Mononuclear cell (primary cell): ENCODE measurements around the gene SLC37A3. TPM values are rescaled to one million over a fixed set of nuclear protein-coding genes. Genes with fewer than 3 reads are reported as not detected.
"Not testable (repeated sequence)": the region's sequence is repeated elsewhere in the genome, so short reads cannot be mapped to it uniquely, and the experiment has no call there.

ENCODE experiments used
- H3K27me3 ChIP-seq: 2 replicates; pipeline ENCODE4 v1.6.0; 2011; ENCODE audit warnings: low read length, control low read depth; ENCODE audit not compliant: insufficient read depth
- H3K4me1 ChIP-seq: 2 replicates; pipeline ENCODE4 v1.5.1; 2011; ENCODE audit warnings: mild to moderate bottlenecking, low read length, control low read depth; ENCODE audit not compliant: insufficient read depth
- H3K4me3 ChIP-seq: 2 replicates; pipeline ENCODE4 v1.5.1; 2011; ENCODE audit warnings: mild to moderate bottlenecking, low read length, moderate library complexity
- H3K9me3 ChIP-seq: 2 replicates; pipeline ENCODE4 v1.5.1; 2011; ENCODE audit warnings: low read depth, mild to moderate bottlenecking, control low read depth, low read length
- total RNA-seq: library from RNA; depleted of rRNA; stranded (reverse); fragments of >200 nt; gene quantifications from one replicate; pipeline ENCODE4 v1.2.3, GENCODE V29; 2012

The SLC37A3 gene
- 33.2 TPM for total RNA-seq

GRCh38 chr7:140397784-140398750 lies at the start of gene SLC37A3:
SLC37A3 (minus strand) TSS chr7:140398530; CDS start chr7:140382526, 16,004 bp downstream.
- H3K4me3 ChIP-seq, result peak within 1 kb of the TSS; percentile 71
- peaks cover 34% of the 10 kb centered on the region for H3K4me1 ChIP-seq
- H3K27me3 ChIP-seq, result no peaks in the 10 kb centered on the region
- H3K9me3 ChIP-seq, result no peaks in the 10 kb centered on the region

GRCh38 chr7:140447841-140448240 lies 49.5 kb upstream of the SLC37A3 start:
- no peaks in the 10 kb centered on the region for H3K9me3 ChIP-seq
- H3K4me3 ChIP-seq, result no peak overlapping the region
- peaks cover 44% of the 10 kb centered on the region for H3K4me1 ChIP-seq
- no peaks in the 10 kb centered on the region for H3K27me3 ChIP-seq

GRCh38 chr7:140446467-140446866 lies 48.1 kb upstream of the SLC37A3 start:
- Histone ChIP-seq H3K9me3 (no peaks in the 10 kb centered on the region), H3K4me1 (peaks cover 40% of the 10 kb centered on the region)

GRCh38 chr7:140441519-140441918 lies 43.2 kb upstream of the SLC37A3 start:
- no peaks in the 10 kb centered on the region for H3K27me3 ChIP-seq
- H3K4me3 ChIP-seq, result no peak overlapping the region
- no peaks in the 10 kb centered on the region for H3K9me3 ChIP-seq
- H3K4me1 ChIP-seq, result no peaks in the 10 kb centered on the region

More at GRCh38 chr7:140446467-140446866, 48.1 kb upstream of the SLC37A3 start:
- Histone ChIP-seq H3K27me3 (no peaks in the 10 kb centered on the region), H3K4me3 (no peak overlapping the region)

- Histone ChIP-seq H3K4me3 (no peak overlapping the region), H3K27me3 (peaks cover 3% of the 10 kb centered on the region), H3K4me1 (no peaks in the 10 kb centered on the region), H3K9me3 (no peaks in the 10 kb centered on the region)
Observed at GRCh38 chr7:140440593-140440992, 42.3 kb upstream of the SLC37A3 start.

- Histone ChIP-seq H3K4me3 (no peak overlapping the region), H3K27me3 (peaks cover 6% of the 10 kb centered on the region), H3K9me3 (no peaks in the 10 kb centered on the region), H3K4me1 (no peaks in the 10 kb centered on the region)
Observed at GRCh38 chr7:140439359-140439758, 41.0 kb upstream of the SLC37A3 start.

- no peaks in the 10 kb centered on the region for H3K4me1 ChIP-seq
- no peaks in the 10 kb centered on the region for H3K9me3 ChIP-seq
- peaks cover 6% of the 10 kb centered on the region for H3K27me3 ChIP-seq
- no peak overlapping the region for H3K4me3 ChIP-seq
Observed at GRCh38 chr7:140435252-140435895, 37.0 kb upstream of the SLC37A3 start.

GRCh38 chr7:140433396-140433795 lies 35.1 kb upstream of the SLC37A3 start:
- Histone ChIP-seq H3K9me3 (no peaks in the 10 kb centered on the region), H3K27me3 (peaks cover 6% of the 10 kb centered on the region), H3K4me3 (no peak overlapping the region), H3K4me1 (no peaks in the 10 kb centered on the region)

- Histone ChIP-seq H3K4me3 (no peak overlapping the region), H3K4me1 (no peaks in the 10 kb centered on the region), H3K9me3 (no peaks in the 10 kb centered on the region), H3K27me3 (no peaks in the 10 kb centered on the region)
Observed at GRCh38 chr7:140426130-140426529, 27.8 kb upstream of the SLC37A3 start.

GRCh38 chr7:140425718-140426117 lies 27.4 kb upstream of the SLC37A3 start:
- no peak overlapping the region for H3K4me3 ChIP-seq
- no peaks in the 10 kb centered on the region for H3K27me3 ChIP-seq
- H3K9me3 ChIP-seq, result no peaks in the 10 kb centered on the region
- H3K4me1 ChIP-seq, result no peaks in the 10 kb centered on the region

- H3K4me3 ChIP-seq, result no peak overlapping the region
- H3K4me1 ChIP-seq, result no peaks in the 10 kb centered on the region
- H3K9me3 ChIP-seq, result no peaks in the 10 kb centered on the region
- H3K27me3 ChIP-seq, result no peaks in the 10 kb centered on the region
Observed at GRCh38 chr7:140423501-140423900, 25.2 kb upstream of the SLC37A3 start.

- H3K27me3 ChIP-seq, result no peaks in the 10 kb centered on the region
- H3K9me3 ChIP-seq, result no peaks in the 10 kb centered on the region
- no peak overlapping the region for H3K4me3 ChIP-seq
- no peaks in the 10 kb centered on the region for H3K4me1 ChIP-seq
Observed at GRCh38 chr7:140421521-140421920, 23.2 kb upstream of the SLC37A3 start.

- Histone ChIP-seq H3K9me3 (no peaks in the 10 kb centered on the region), H3K4me1 (no peaks in the 10 kb centered on the region), H3K4me3 (no peak overlapping the region), H3K27me3 (no peaks in the 10 kb centered on the region)
Observed at GRCh38 chr7:140418653-140419052, 20.3 kb upstream of the SLC37A3 start.

GRCh38 chr7:140418156-140418472 lies 19.8 kb upstream of the SLC37A3 start:
- H3K9me3 ChIP-seq, H3K4me1 ChIP-seq, H3K27me3 ChIP-seq, H3K4me3 ChIP-seq: not testable (repeated sequence)

- Histone ChIP-seq H3K4me1 (no peaks in the 10 kb centered on the region), H3K27me3 (no peaks in the 10 kb centered on the region), H3K4me3 (no peak overlapping the region), H3K9me3 (no peaks in the 10 kb centered on the region)
Observed at GRCh38 chr7:140417456-140418155, 19.3 kb upstream of the SLC37A3 start.
